NCI-H526 treated with DMSO at 0.1 percent for 48 hours (cell line): Measurements from ENCODE around the gene CYB561D1.
"Not testable (repeated sequence)": the region's sequence is repeated elsewhere in the genome, so short reads cannot be mapped to it uniquely, and the experiment has no call there.

ENCODE experiments used
- DNase-seq: peaks from one replicate; lab custom pipeline; 2025; lab: John Stamatoyannopoulos, UW

CYB561D1 gene, protein sequence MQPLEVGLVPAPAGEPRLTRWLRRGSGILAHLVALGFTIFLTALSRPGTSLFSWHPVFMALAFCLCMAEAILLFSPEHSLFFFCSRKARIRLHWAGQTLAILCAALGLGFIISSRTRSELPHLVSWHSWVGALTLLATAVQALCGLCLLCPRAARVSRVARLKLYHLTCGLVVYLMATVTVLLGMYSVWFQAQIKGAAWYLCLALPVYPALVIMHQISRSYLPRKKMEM

GRCh38 chr1:109493805-109494539, at the start of gene CYB561D1:
Gene CYB561D1 (plus strand): TSS chr1:109494094. CDS start chr1:109494140, 46 bp downstream.
- DNase-seq: peak; percentile 80

- DNase-seq: no peak
Observed at GRCh38 chr1:109444346-109444745, 49.5 kb upstream of the CYB561D1 start.

- not testable (repeated sequence) for DNase-seq
Observed at GRCh38 chr1:109445949-109446695, 47.8 kb upstream of the CYB561D1 start.

GRCh38 chr1:109447524-109447923, 46.4 kb upstream of the CYB561D1 start:
- DNase-seq: no peak

DNA sequence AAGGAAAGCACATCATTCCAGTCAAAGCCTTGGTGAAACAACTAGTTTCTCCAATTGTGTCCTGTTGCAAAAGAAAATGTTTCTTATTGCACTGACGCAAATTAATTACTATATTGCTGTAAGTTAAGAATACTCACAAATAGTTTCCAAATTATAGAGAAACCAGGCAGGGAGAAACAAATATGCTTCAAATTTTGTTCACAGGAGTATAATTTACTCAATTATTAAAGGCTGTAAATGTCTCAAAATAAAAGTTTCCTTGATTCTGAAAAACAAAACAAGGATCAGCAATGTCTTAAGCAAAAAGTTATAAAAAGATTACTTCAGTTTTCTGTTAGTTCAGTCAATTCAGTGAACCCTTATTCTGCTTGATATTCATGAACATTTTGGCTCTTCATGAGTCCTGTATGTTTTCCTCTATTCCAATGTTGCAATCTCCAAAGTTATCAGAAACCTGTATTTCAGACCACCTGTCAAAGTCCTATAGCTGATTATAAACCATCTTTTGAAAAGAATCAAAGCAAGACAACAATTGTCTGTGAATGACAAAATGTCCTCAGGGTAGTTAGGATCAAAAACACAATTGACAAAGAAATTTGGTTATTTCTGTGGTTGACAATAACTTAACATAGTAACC, 39.3 kb upstream of the CYB561D1 start:
- DNase-seq: no peak

GRCh38 chr1:109457819-109458218, 36.1 kb upstream of the CYB561D1 start:
- no peak for DNase-seq

- DNase-seq: no peak
Observed at GRCh38 chr1:109466125-109466451, 27.8 kb upstream of the CYB561D1 start.

- DNase-seq: no peak
Observed at GRCh38 chr1:109466452-109467300, 27.2 kb upstream of the CYB561D1 start, which contains the start of gene SYPL2. Gene SYPL2 (plus strand): TSS chr1:109466546. CDS start chr1:109466844, 298 bp downstream.

DNA sequence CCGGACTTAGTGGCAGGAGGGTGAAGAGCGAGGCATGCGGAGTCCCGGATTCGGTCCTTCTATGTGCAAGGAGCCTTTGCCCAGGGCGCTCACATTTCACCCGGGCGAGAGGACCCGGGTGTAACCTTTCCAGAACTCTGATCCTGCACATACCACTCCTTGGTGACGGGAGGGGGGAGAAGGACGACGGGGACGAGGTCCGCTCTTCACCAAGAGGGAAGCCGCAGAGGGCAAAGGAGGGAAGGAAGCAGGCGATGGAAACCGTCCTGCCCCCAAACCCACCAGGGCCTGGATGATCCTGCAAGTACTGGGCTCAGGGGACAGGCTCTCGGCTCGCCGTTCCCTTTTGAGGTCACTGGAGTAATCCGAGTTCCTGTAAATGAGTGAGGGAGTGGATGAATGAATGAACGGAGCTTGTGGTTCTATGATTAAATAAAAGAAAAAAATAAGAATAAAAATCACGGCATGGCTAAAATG, 26.6 kb upstream of the CYB561D1 start:
- DNase-seq: no peak

DNA sequence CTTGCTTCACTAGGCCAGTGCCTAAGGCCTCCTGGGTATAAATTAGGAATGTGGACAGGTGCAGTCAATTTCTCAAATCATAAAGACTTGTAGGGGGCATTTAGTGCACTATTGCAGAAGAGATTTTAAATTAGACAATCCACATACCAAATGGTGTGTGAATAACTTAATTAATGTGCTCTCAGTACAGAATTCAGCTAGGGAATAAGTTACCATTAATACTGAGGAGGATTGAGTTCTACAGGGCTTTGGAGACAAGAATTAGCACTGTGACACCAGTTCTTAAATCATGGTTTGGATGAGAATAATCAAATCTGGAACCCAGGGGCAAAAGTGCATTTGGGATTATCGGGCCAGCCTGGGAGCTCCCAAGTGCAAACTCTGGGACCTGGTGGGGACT, 25.8 kb upstream of the CYB561D1 start:
- DNase-seq: no peak

DNA sequence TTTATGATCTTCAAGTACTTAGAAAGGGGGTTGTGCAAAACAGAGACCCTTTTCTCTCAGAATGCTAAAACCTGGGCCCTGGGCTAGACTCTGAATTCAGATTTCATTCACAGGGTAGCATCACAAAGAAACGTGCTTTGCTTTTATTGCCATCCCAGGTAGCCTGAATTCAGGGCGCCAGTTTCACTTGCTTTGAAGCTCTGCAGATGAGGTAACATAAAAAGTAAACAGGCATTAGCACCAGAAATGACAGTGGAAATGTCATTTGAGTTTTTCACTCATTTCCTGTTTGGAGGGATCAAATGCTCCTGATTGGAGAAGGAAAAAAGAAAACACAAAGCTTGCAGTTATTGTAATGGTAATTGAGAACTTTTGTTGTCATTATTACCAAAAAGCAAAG, 25.0 kb upstream of the CYB561D1 start:
- DNase-seq: no peak

DNA sequence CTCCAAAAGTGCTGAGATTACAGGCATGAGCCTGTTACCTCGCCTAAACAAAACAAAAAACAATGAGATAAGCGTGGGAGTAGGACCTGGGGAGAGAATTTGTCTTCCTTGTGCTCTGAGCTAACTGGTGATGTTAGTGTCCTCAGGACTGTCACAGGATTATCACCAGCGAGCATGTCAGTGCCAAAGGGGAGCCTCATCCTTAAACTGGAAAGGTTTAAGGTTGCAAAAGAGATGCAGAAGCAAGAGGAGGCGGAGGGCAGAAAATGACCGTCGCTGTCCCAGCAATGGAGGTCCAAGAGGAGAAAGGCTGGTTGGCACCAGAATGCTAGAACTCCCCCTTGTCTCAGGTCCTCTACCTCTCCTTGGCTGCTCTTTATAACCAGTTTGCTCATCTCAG, 23.6 kb upstream of the CYB561D1 start:
- DNase-seq: no peak

GRCh38 chr1:109472779-109473178, 21.1 kb upstream of the CYB561D1 start:
- no peak for DNase-seq

DNA sequence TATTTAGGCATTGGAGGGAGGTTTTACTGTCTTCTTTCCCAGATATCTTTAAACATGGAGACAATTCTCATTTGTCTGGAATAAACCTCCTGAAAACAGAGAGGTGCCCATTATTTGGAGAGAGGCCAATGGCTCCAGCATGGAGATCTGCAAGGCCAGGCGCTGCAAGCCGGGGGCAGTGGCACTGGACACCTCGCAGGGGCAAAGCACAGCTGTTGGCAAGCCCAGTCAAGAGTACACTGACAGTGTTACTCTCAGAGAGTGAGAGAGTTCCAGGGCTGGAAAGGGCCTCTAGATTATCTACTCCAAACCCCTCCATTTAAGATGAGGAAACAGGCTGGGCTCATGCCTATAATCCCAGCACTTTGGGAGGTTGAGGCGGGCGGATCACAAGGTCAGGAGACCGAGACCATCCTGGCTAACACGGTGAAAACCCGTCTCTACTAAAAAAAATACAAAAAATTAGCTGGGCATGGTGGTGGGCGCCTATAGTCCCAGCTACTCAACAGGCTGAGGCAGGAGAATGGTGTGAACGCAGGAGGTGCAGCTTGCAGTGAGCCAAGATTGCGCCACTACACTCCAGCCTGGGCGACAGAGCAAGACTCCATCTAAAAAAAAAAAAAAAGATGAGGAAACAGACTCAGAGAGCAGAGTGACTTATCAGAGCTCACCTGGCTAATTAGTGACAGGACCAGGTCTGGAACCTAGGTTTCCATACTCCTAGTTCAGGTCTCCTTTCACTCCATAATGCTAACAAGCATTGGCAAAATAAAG, 20.4 kb upstream of the CYB561D1 start:
- DNase-seq: not testable (repeated sequence)

- DNase-seq: no peak
Observed at GRCh38 chr1:109474697-109475096, 19.2 kb upstream of the CYB561D1 start.

DNA sequence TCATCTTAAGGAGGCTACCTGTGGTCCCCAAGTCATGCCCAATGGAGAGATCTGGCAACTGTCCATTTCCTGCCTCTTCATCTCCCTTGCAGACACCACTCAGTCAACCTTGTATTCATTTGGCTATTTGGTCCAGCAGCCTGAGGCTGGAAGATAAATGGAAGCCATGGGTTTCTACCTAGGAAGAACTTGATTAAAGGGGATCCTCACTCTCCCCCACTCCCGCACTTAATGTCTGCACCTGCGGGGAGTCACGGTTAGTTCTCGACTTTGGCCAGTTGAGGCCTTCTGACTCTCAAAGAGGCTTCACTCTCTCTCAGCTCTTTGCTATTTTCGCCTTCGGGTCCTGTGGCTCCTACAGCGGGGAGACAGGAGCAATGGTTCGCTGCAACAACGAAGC, 18.6 kb upstream of the CYB561D1 start:
- DNase-seq: no peak

GRCh38 chr1:109476825-109477224, 17.1 kb upstream of the CYB561D1 start:
- no peak for DNase-seq

- no peak for DNase-seq
Observed at GRCh38 chr1:109477821-109478220, 16.1 kb upstream of the CYB561D1 start.

DNA sequence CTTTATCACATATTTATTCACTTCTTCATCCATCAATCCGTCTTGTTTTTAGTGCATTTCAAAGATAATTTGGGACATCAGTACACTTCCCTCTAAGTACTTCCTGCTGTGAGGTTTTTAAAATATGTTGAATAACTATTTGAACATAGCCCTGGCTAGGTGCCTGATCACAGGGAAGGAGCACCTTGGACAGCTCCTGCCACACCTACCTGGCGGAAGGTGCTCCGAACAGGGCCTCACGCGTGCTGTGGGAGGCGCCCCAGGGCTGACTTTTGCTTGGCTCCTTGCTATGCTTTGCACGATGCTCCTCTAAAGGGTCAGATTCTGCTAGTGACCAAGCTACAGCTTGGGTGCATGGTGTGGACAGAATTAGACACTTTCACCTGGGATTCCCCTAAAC, 15.1 kb upstream of the CYB561D1 start:
- no peak for DNase-seq

DNA sequence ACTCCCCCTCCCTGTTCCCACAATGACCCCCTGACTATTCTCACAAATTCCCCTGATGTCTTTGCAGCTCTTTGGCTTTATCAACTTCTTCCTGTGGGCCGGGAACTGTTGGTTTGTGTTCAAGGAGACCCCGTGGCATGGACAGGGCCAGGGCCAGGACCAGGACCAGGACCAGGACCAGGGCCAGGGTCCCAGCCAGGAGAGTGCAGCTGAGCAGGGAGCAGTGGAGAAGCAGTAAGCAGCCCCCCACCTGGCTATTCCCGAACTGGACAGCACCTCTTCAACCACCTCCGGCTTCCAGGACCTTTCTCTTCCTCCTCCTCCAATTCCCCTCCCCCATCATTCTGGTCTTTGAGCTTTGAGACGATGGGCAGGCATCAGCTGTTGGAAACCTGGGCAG, 14.6 kb upstream of the CYB561D1 start:
- DNase-seq: no peak

DNA sequence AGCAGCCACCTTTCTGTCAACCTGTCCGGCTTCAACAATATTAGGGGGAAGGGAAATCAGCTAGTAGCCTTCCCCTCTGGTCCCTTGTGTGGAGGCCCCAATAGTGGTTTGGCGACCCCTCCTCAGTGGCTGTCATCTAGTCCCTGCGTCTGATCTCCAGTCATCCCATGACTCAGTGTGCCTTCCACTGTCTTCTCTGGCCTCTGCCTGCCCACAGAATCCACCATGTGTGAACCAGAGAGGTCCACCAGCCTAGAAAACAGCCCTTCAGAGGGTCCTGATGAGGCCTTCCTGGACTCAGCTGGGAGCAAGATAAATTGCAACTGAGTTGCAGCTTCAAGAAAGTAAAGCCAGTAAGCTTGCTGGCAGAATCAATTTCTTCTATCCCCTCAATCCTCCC, 14.0 kb upstream of the CYB561D1 start:
- DNase-seq: no peak
